ENCODE data around the gene DLG5.

Gene DLG5

GRCh38 chr10:77837248-77837924, 89.2 kb downstream of the DLG5 start:
- peak; percentile 53 for DNase-seq

GRCh38 chr10:77836299-77836820, 90.2 kb downstream of the DLG5 start:
- peak; percentile 54 for DNase-seq

- DNase-seq = no peak
Measured at GRCh38 chr10:77835669-77836086, 90.9 kb downstream of the DLG5 start.

GRCh38 chr10:77834943-77835668, 91.4 kb downstream of the DLG5 start:
- DNase-seq = no peak

GRCh38 chr10:77834540-77834939, 92.0 kb downstream of the DLG5 start:
- no peak for DNase-seq

- DNase-seq = no peak
Measured at GRCh38 chr10:77833792-77834191, 92.8 kb downstream of the DLG5 start.

- no peak for DNase-seq
Measured at GRCh38 chr10:77833225-77833624, 93.3 kb downstream of the DLG5 start.

GRCh38 chr10:77832238-77832637, 94.3 kb downstream of the DLG5 start:
- DNase-seq = no peak

- DNase-seq = no peak
Measured at GRCh38 chr10:77829356-77829755, 97.2 kb downstream of the DLG5 start.

GRCh38 chr10:77828377-77828776, 98.2 kb downstream of the DLG5 start:
- no peak for DNase-seq

GRCh38 chr10:77827366-77827765, 99.2 kb downstream of the DLG5 start:
- DNase-seq = no peak

- no peak for DNase-seq
Measured at GRCh38 chr10:77825965-77826364, 100.6 kb downstream of the DLG5 start.

- DNase-seq = no peak
Measured at GRCh38 chr10:77824908-77825307, 101.6 kb downstream of the DLG5 start.

- DNase-seq = no peak
Measured at GRCh38 chr10:77823811-77824542, 102.6 kb downstream of the DLG5 start.

GRCh38 chr10:77821551-77821950, 105.0 kb downstream of the DLG5 start:
- no peak for DNase-seq

- no peak for DNase-seq
Measured at GRCh38 chr10:77821036-77821435, 105.5 kb downstream of the DLG5 start.

GRCh38 chr10:77820349-77820748, 106.2 kb downstream of the DLG5 start:
- DNase-seq = no peak

GRCh38 chr10:77819210-77820112, 107.1 kb downstream of the DLG5 start:
- no peak for DNase-seq

GRCh38 chr10:77818378-77818777, 108.2 kb downstream of the DLG5 start:
- DNase-seq = no peak

- no peak for DNase-seq
Measured at GRCh38 chr10:77817541-77817940, 109.0 kb downstream of the DLG5 start.

- DNase-seq = no peak
Measured at GRCh38 chr10:77816311-77816710, 110.2 kb downstream of the DLG5 start.

GRCh38 chr10:77812741-77813140, 113.8 kb downstream of the DLG5 start:
- no peak for DNase-seq
